K562 (cell line): ENCODE data around the gene EPHB2. TPM values are rescaled to one million over a fixed set of nuclear protein-coding genes. Genes with fewer than 3 reads are reported as not detected.

Experiments
- ATAC-seq: fragments of 200-7000 bp; cut with Tn5 transposase; 3 replicates; pipeline ENCODE4 v1.9.1; 2020; ENCODE audit warnings: moderate library complexity
- BruUV-seq: library from RNA; stranded (reverse); fragments of 400-500 nt; replicated peaks from 2 replicates; lab custom pipeline; 2021; lab: Mats Ljungman, UMichigan
- CTCF ChIA-PET: fragments of 300-600 bp; formaldehyde crosslinking; extraction: SDS; loops from one replicate; lab custom pipeline; 2021; ENCODE audit warnings: low intra/inter-chr PET ratio; lab: Yijun Ruan, JAX
- POLR2A ChIA-PET: fragments of 300-600, 350-650 bp; sonication (Branson Sonifier 250); formaldehyde crosslinking; extraction: SDS; loops from one replicate; lab custom pipeline; 2021; ENCODE audit warnings: antibody characterized with exemption, inconsistent platforms; lab: Yijun Ruan, JAX
- DNase-seq, 4 experiments: peaks; one replicate each; pipeline versions ENCODE4 v3.0.0 to v3.0.0-alpha.2; 2011 to 2018; ENCODE audit warnings: low spot score in 3 of 4, mixed read lengths in 3 of 4; ENCODE audit errors: extremely low read depth in 1 of 4
- FAIRE-seq: peaks from 2 replicates; lab custom pipeline; 2011; peaks lifted over from hg19 to GRCh38; lab: Jason Lieb, UNC
- H2AFZ ChIP-seq: 2 replicates; pipeline ENCODE4 v1.6.0; 2011; ENCODE audit warnings: low read depth, low read length, control low read depth, inconsistent platforms
- H3K27ac ChIP-seq: fragments of 200-600 bp; 3 replicates; pipeline ENCODE4 v1.8.0; 2011; ENCODE audit warnings: low read depth, mild to moderate bottlenecking, control low read depth, inconsistent platforms, low read length, moderate library complexity, mixed read lengths; ENCODE audit errors: extremely low read depth
- H3K27me3 ChIP-seq, 2 experiments: fragments of 300-600 bp in 1 of 2; 2 replicates in 1 of 2; 3 replicates in 1 of 2; pipeline versions ENCODE4 v1.6.0 to v1.8.0; 2011; ENCODE audit warnings: inconsistent platforms in 2 of 2, low read length in 2 of 2, mild to moderate bottlenecking in 1 of 2, mixed read lengths in 1 of 2, moderate library complexity in 1 of 2; ENCODE audit not compliant: control insufficient read depth in 2 of 2, insufficient read depth in 2 of 2
- H3K36me3 ChIP-seq: fragments of 300-600 bp; 3 replicates; pipeline ENCODE4 v1.8.0; 2011; ENCODE audit warnings: mild to moderate bottlenecking, low read length, inconsistent platforms; ENCODE audit not compliant: control insufficient read depth, insufficient read depth
- H3K4me1 ChIP-seq, 2 experiments: fragments of 200-600 bp in 1 of 2; replicated peaks in 1 of 2; 2 replicates in 1 of 2; 3 replicates in 1 of 2; pipeline versions ENCODE4 v1.5.1 to v1.8.0; 2011; ENCODE audit warnings: inconsistent platforms in 2 of 2, low read length in 2 of 2, mild to moderate bottlenecking in 1 of 2, mixed read lengths in 1 of 2, moderate library complexity in 1 of 2; ENCODE audit not compliant: control insufficient read depth in 2 of 2, insufficient read depth in 2 of 2
- H3K4me2 ChIP-seq: 2 replicates; pipeline ENCODE4 v1.6.1; 2011; ENCODE audit warnings: low read length, control low read depth, inconsistent platforms, mixed read lengths; ENCODE audit not compliant: insufficient read depth
- H3K4me3 ChIP-seq: fragments of 200-600 bp; sonication (generic), shearing (Covaris generic); 2 replicates; pipeline ENCODE4 v1.5.1; 2016; ENCODE audit warnings: control low read depth, inconsistent platforms
- H3K79me2 ChIP-seq: fragments of 200-600 bp; 3 replicates; pipeline ENCODE4 v1.8.0; 2011; ENCODE audit warnings: low read length, inconsistent platforms; ENCODE audit not compliant: control insufficient read depth, insufficient read depth
- H3K9ac ChIP-seq, 2 experiments: 2 replicates each; pipeline versions ENCODE4 v1.6.0 to v1.6.1; 2011; ENCODE audit warnings: low read depth in 2 of 2, low read length in 2 of 2, control low read depth in 1 of 2, inconsistent platforms in 1 of 2, mild to moderate bottlenecking in 1 of 2, mixed read lengths in 1 of 2; ENCODE audit not compliant: insufficient read depth in 1 of 2
- H3K9me1 ChIP-seq: one replicate; pipeline ENCODE4 v1.6.0; 2011; ENCODE audit warnings: inconsistent platforms, mild to moderate bottlenecking, low read length, moderate library complexity; ENCODE audit not compliant: control insufficient read depth, insufficient read depth
- H3K9me3 ChIP-seq: replicated peaks from 2 replicates; pipeline ENCODE4 v1.5.1; 2011; ENCODE audit warnings: low read depth, low read length, inconsistent platforms; ENCODE audit not compliant: control insufficient read depth, insufficient read depth
- H4K20me1 ChIP-seq: replicated peaks from 2 replicates; pipeline ENCODE4 v1.6.1; 2011; ENCODE audit warnings: low read length, inconsistent platforms, mixed read lengths; ENCODE audit not compliant: control insufficient read depth, insufficient read depth
- BRD4 ChIP-seq: fragments of 200-600 bp; sonication (generic); IDR thresholded peaks from 2 replicates; pipeline ENCODE4 v1.6.1; 2017; ENCODE audit warnings: inconsistent platforms
- CTCF ChIP-seq, 3 experiments: IDR thresholded peaks in 2 of 3; conservative IDR thresholded peaks in 1 of 3; 2 replicates each; pipeline ENCODE4 v1.5.1; 2011 to 2012; ENCODE audit warnings: low read length in 3 of 3, mild to moderate bottlenecking in 3 of 3, control low read depth in 2 of 3, improper control_type of control experiment in 1 of 3, inconsistent platforms in 1 of 3, low read depth in 1 of 3, mixed read lengths in 1 of 3, moderate library complexity in 1 of 3; ENCODE audit not compliant: insufficient read depth in 2 of 3
- DEAF1 ChIP-seq: fragments of 450-650 bp; formaldehyde crosslinking; IDR thresholded peaks from 2 replicates; pipeline ENCODE4 v1.4.0; 2020; ENCODE audit warnings: mild to moderate bottlenecking, moderate library complexity
- E2F6 ChIP-seq, 2 experiments: IDR thresholded peaks; 2 replicates each; pipeline ENCODE4 v1.6.1; 2011; ENCODE audit warnings: borderline replicate concordance in 1 of 2, control low read depth in 1 of 2, low read depth in 1 of 2, low read length in 1 of 2, mild to moderate bottlenecking in 1 of 2, mixed read lengths in 1 of 2, moderate library complexity in 1 of 2; ENCODE audit not compliant: insufficient read depth in 1 of 2, insufficient read length in 1 of 2, poor library complexity in 1 of 2, severe bottlenecking in 1 of 2; ENCODE audit errors: extremely low read depth in 1 of 2
- POU5F1 ChIP-seq: fragments of 150-350 bp; IDR thresholded peaks from 2 replicates; pipeline ENCODE4 v1.6.1; 2014; ENCODE audit warnings: borderline replicate concordance, low read length, low read depth, mild to moderate bottlenecking; ENCODE audit not compliant: partially characterized antibody
- ZFP36 ChIP-seq: fragments of 150-350 bp; IDR thresholded peaks from 2 replicates; pipeline ENCODE4 v1.6.1; 2018; ENCODE audit warnings: low read length, low read depth; ENCODE audit not compliant: partially characterized antibody
- ZNF764 ChIP-seq: fragments of 250-450 bp; sonication (Bioruptor Pico); IDR thresholded peaks from 2 replicates; pipeline ENCODE4 v1.4.0; 2020; ENCODE audit warnings: low read depth, mild to moderate bottlenecking, moderate library complexity
- WGBS: fragments of 100-300 bp; shearing (Covaris generic); methylation state at CpG from one replicate; pipeline ENCODE4 v1.1.6; 2016; ENCODE audit warnings: low coverage, mixed read lengths; ENCODE audit not compliant: insufficient coverage; ENCODE audit errors: missing lambda C conversion rate; 5-methylcytosine and 5-hydroxymethylcytosine counted together
- in situ Hi-C: fragments of 300-500 bp; cut with MboI; formaldehyde crosslinking; loops from 4 replicates; pipeline ENCODE4 v1.15.0; 2018; ENCODE audit warnings: inconsistent platforms, mixed read lengths
- intact Hi-C: fragments of 100-400 bp; cut with micrococcal nuclease; formaldehyde crosslinking; loops from 2 replicates; pipeline ENCODE4 v1.14.2; 2022
- polyA plus RNA-seq, 8 experiments: library from polyadenylated mRNA; depleted of rRNA in 4 of 8; stranded (reverse) in 5 of 8; unstranded in 3 of 8; fragments of >200 nt; fragmentation: Nextera tagmentation in 2 of 8; fragmentation: Illumina TruSeq in 1 of 8; extraction: Ambion mirVana in 2 of 8; extraction: Trizol in 1 of 8; gene quantifications; 2 replicates each; pipeline versions ENCODE4 v1.2.1 to v1.2.3, GENCODE V29; 2011 to 2014; ENCODE audit warnings: inconsistent platforms in 1 of 8, missing spikeins in 1 of 8
- total RNA-seq, 7 experiments: library from RNA; depleted of rRNA in 6 of 7; stranded (reverse); fragments of >200 nt in 6 of 7; fragmentation: Illumina TruSeq in 2 of 7; extraction: Trizol in 2 of 7; gene quantifications; 2 replicates each; pipeline versions ENCODE4 v1.2.1 to v1.2.3, GENCODE V29; 2011 to 2021; ENCODE audit warnings: low replicate concordance in 1 of 7

The EPHB2 gene
- total and polyA plus RNA-seq, 9 of the 15 experiments (the other 6 are each of a cell fraction or from before 2014, with no cell fraction given) = not detected

GRCh38 chr1:22709227-22709626 is 1.4 kb upstream of the EPHB2 start:
- BruUV-seq = no TSS peak
- Histone ChIP-seq H3K9me1 (no peaks in the 10 kb centered on the region), H3K4me3 (no peak overlapping the region), H3K9ac (no peak overlapping the region), H4K20me1 (peaks cover 41% of the 10 kb centered on the region), H3K27me3 (peaks cover 30 to 47% of the 10 kb centered on the region in 2 experiments), H3K9me3 (no peaks in the 10 kb centered on the region), H3K4me2 (no peak overlapping the region), H3K79me2 (no peaks in the 10 kb centered on the region), H3K36me3 (no peaks in the 10 kb centered on the region), H3K27ac (no peak overlapping the region), H3K4me1 (peaks cover 0 to 25% of the 10 kb centered on the region in 2 experiments; a peak in 4 of 5 replicates), H2AFZ (no peak overlapping the region)
- in situ Hi-C loops (no loop called here), intact Hi-C loops (no loop called here)
- ChIA-PET CTCF (no interaction called here), POLR2A (interaction anchor here (0.6 to 0.7 kb wide), 3 partner anchors 81 to 225 kb away, joined by 3 read pairs; no protein-coding TSS in a partner anchor)
- DNase-seq (no peak), ATAC-seq (no peak), FAIRE-seq (no peak)
- TF ChIP-seq POU5F1 (no peak), BRD4 (no peak), CTCF (IDR thresholded peaks at IDR 0.05 in 2 of 3, conservative IDR thresholded peaks at IDR 0.05 in 1 of 3; ENCODE audit: insufficient read depth in 2 of 3, low read depth in 1 of 3, low read length in 3 of 3) (peak in 2 of 3 experiments; percentile 17 to 46; a peak in 2 of 6 replicates), ZNF764 (CRISPR knock-in tag) (peak; percentile 85), ZFP36 (peak; percentile 90), DEAF1 (CRISPR knock-in tag) (no peak), E2F6 (IDR thresholded peaks at IDR 0.05; ENCODE audit: borderline replicate concordance in 1 of 2, extremely low read depth in 1 of 2, insufficient read depth in 1 of 2, insufficient read length in 1 of 2, low read depth in 1 of 2, low read length in 1 of 2, poor library complexity in 1 of 2, severe bottlenecking in 1 of 2) (no peak)
- WGBS = 10% methylated on average over 3 of the region's 3 CpGs
